ENCODE measurements around the gene HSD3B7. TPM values are rescaled to one million over a fixed set of nuclear protein-coding genes. Genes with fewer than 3 reads are reported as not detected.

HSD3B7 gene
- total and polyA plus RNA-seq, 2 of the 8 experiments (the other 6 are each of a cell fraction or from before 2014, with no cell fraction given), result 2.9 to 6.6 TPM

DNA sequence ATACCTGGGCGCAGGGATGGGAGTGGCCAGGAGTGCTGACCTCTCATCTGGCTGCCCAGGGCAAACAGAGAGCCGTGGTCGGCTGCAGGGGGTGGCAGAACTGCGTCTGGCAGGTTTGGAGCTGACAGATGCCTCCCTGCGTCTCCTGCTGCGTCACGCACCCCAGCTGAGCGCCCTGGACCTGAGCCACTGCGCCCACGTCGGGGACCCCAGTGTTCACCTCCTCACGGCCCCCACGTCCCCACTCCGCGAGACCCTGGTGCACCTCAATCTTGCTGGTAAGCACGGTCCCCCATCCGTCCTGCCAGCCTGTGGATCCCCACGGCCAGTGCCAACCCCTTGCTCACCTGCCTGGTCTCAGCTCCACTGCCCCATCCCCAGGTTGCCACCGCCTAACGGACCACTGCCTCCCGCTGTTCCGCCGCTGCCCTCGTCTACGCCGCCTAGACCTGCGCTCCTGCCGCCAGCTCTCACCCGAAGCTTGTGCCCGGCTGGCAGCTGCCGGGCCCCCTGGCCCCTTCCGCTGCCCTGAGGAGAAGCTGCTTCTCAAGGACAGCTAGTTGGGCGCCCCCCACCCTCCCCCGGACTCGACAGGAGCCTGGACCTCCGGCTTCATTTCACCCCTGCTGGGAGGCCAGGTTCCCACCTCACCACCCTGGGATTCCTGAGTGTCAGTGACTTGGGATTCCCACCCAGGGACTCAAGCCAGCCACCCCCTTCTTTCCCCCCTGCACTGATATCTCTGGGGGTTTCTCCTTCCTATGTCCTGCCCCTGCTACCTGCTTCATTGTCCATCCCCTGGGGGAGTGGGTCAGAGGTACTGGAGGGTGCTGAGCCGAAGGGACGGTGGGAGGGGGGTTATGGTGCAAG lies 38.1 kb upstream of the HSD3B7 start:
- Histone ChIP-seq H3K4me2 (ENCODE audit: insufficient read depth in 1 of 2, low read depth in 2 of 2, low read length in 2 of 2) (peak overlapping the region; percentile 72 to 85), H3K23me2 (ENCODE audit: low read depth, low read length) (peaks cover 12% of the 10 kb centered on the region), H3K56ac (replicated peaks; ENCODE audit: insufficient read length, low read depth, low read length) (peak overlapping the region; percentile 32), H2AFZ (ENCODE audit: low read length) (no peak overlapping the region), H2BK12ac (ENCODE audit: low read depth, low read length) (peak overlapping the region; percentile 96; the same call in 1 of the 2 replicates), H4K91ac (replicated peaks; ENCODE audit: insufficient read length, low read length) (peak overlapping the region; percentile 79), H3K23ac (ENCODE audit: insufficient read length) (no peak overlapping the region), H2BK15ac (ENCODE audit: low read length) (peak overlapping the region; percentile 40; the same call in 1 of the 2 replicates), H3K14ac (ENCODE audit: insufficient read length) (no peak overlapping the region), H4K8ac (ENCODE audit: extremely low read depth, insufficient read depth, low read length) (peak overlapping the region; percentile 31; the same call in 1 of the 2 replicates), H2BK20ac (ENCODE audit: low read length) (no peak overlapping the region), H2AK5ac (ENCODE audit: low read depth, low read length) (peak overlapping the region; percentile 1; the same call in 1 of the 2 replicates), H4K20me1 (replicated peaks in 1 of 2; ENCODE audit: control insufficient read depth in 1 of 2, insufficient read depth in 2 of 2, low read length in 2 of 2) (peaks cover 0 to 8% of the 10 kb centered on the region in 2 experiments), H3K9ac (replicated peaks in 1 of 4; ENCODE audit: extremely low read depth in 1 of 4, low read depth in 3 of 4, low read length in 3 of 4) (peak overlapping the region in 2 of 4 experiments; percentile 38 to 53; a peak in 4 of 7 replicates), H4K5ac (ENCODE audit: insufficient read length, low read depth, low read length) (peak overlapping the region; percentile 78), H3K79me2 (ENCODE audit: control insufficient read depth in 1 of 2, insufficient read depth in 2 of 2, low read length in 2 of 2) (no peaks in the 10 kb centered on the region), H3K4me3 (ENCODE audit: extremely low read depth in 1 of 4, insufficient read depth in 2 of 4, low read depth in 3 of 4, low read length in 4 of 4) (peak overlapping the region in 1 of 4 experiments; percentile 98; a peak in 2 of 8 replicates), H3K9me3 (ENCODE audit: insufficient read depth in 2 of 2, low read depth in 1 of 2, low read length in 1 of 2) (no peaks in the 10 kb centered on the region), H3K79me1 (ENCODE audit: low read depth, low read length) (no peaks in the 10 kb centered on the region), H3K27me3 (replicated peaks in 1 of 4; ENCODE audit: control insufficient read depth in 3 of 4, extremely low read depth in 1 of 4, insufficient read depth in 3 of 4, low read length in 3 of 4) (no peaks in the 10 kb centered on the region), H3K36me3 (ENCODE audit: control insufficient read depth in 2 of 4, insufficient read depth in 4 of 4, low read length in 3 of 4) (peaks cover 10 to 21% (median 12%) of the 10 kb centered on the region in 4 experiments; a peak in 7 of 8 replicates), H2BK120ac (replicated peaks; ENCODE audit: low read depth, low read length) (peak overlapping the region; percentile 47), H3K18ac (ENCODE audit: extremely low read depth, low read length) (0 out of 2 replicates have a peak overlapping the region, but pooled peaks have one; percentile 1), H3K27ac (ENCODE audit: low read depth, low read length) (peak overlapping the region; percentile 77), H2BK5ac (ENCODE audit: low read depth, low read length) (peak overlapping the region; percentile 91; the same call in 1 of the 2 replicates), H3K4ac (replicated peaks; ENCODE audit: insufficient read length, low read depth, low read length) (no peak overlapping the region), H3K4me1 (replicated peaks in 1 of 4; ENCODE audit: control insufficient read depth in 3 of 4, insufficient read depth in 4 of 4, low read length in 3 of 4) (peaks cover 0 to 37% (median 24%) of the 10 kb centered on the region in 4 experiments; a peak in 6 of 7 replicates)
- POLR2A ChIA-PET (ENCODE audit: partially characterized antibody), result interaction anchor here (0.9 to 4.4 kb wide), 13 partner anchors 10 to 233 kb away, joined by 3 to 23 read pairs (median 4); partner anchors contain the start of genes FBXL19, FUS and SETD1A
- TF ChIP-seq POLR2A (IDR thresholded peaks at IDR 0.05; ENCODE audit: control extremely low read depth in 1 of 2, low read depth in 2 of 2, low read length in 2 of 2) (0 out of 3 replicates have a peak, but pooled peaks of 1 of the 2 experiments have one; percentile 21), PHF8 (conservative IDR thresholded peaks at IDR 0.05; ENCODE audit: low read depth, low read length) (no peak)
- FAIRE-seq (no peak), DNase-seq (ENCODE audit: low read depth in 1 of 2, low spot score in 2 of 2) (peak in 1 of 2 experiments; percentile 62)
- CTCF ChIA-PET (ENCODE audit: partially characterized antibody), result interaction anchor here (2.6 kb wide), 1 partner anchor 11 kb away, joined by 19 read pairs; no protein-coding TSS in a partner anchor
- WGBS, 2 experiments (ENCODE audit: extremely low coverage in 1 of 2, insufficient coverage in 1 of 2, insufficient read length in 1 of 2, insufficient replicate concordance in 2 of 2, low coverage in 1 of 2, low lambda C conversion rate in 2 of 2, missing lambda C conversion rate in 1 of 2), result 82% methylated on average over 38 of the region's 38 CpGs; no CpG with 5 or more reads in 1 of the 2 experiments

All from H1 (cell line).